ENCODE measurements around the gene RDH13.
A peak's percentile ranks its signal among the peaks of the same experiment; 100 is the strongest.
"Not testable (repeated sequence)": the region's sequence is repeated elsewhere in the genome, so short reads cannot be mapped to it uniquely, and the experiment has no call there.

The RDH13 gene, protein sequence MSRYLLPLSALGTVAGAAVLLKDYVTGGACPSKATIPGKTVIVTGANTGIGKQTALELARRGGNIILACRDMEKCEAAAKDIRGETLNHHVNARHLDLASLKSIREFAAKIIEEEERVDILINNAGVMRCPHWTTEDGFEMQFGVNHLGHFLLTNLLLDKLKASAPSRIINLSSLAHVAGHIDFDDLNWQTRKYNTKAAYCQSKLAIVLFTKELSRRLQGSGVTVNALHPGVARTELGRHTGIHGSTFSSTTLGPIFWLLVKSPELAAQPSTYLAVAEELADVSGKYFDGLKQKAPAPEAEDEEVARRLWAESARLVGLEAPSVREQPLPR

DNA sequence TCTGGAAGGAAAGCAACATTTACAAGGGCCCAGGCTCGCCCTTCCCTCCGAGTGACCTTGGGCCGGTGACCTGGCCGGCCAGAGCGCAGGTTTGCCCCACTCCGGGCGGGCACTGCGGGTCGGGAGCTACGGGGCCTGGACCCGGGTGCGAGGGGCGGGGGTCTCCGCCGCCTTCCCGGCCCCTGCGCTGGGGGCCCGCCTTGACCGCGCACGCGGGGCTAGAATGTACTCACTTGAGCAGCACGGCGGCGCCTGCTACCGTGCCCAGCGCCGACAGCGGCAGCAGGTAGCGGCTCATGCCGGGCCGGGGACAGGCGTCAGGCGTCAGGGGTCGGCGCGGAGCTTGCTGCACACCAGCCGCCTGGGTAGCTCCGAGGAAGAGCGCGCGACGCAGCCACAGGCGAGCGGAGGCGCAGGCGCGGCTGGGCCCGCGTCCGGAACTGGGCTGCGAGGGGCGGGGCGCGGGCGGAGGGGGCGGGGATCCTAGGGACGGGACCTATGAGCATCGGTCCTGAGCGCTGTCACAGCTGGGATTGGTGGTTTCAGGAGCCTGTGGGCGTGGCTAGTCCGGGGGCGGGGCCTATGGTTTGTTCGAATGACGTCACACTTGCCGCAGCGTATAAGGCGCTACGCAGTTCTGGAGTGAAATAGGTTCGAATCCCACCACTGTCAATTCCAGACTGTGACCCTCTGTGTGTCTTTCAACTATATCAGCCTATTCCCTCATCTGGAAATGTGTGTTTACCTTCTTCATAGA is at the start of gene RDH13:
TSS of gene RDH13 (minus strand) at position 414 of the 757 bp plus-strand sequence. CDS start at position 298, 116 bp downstream.
- DNase-seq (ENCODE audit: low read depth in 2 of 2): peak; percentile 99 to 100

DNA sequence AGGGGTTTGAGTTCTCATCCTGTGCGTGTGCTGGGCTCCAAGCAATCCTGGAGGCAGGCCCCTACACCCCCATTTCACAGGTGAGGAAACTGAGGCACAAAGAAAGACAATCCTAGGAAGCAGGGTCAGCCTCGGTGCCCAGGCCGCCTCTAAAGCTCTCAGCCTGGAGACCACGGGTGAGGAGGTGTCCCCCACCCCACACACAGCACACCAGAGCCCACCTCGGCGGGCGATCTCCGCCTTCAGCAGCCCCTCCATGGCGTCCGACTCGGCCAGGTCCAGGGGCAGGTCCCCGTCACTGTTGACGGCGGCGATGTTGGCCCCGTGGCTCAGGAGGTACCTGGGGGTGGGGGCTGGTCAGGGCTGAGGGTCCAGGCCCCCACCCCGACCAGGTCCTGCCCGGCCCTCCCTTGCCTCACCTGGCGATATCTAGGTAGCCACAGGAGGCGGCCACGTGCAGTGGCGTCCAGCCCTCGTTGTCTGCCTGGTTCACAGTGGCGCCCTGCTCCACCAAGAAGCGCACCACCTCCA is 49.4 kb upstream of the RDH13 start:
- no peak for DNase-seq (ENCODE audit: low read depth in 2 of 2)

GRCh38 chr19:55111238-55111831 is 48.4 kb upstream of the RDH13 start:
- DNase-seq (ENCODE audit: low read depth in 2 of 2): no peak

GRCh38 chr19:55109527-55110291 is 46.8 kb upstream of the RDH13 start:
- DNase-seq (ENCODE audit: low read depth in 2 of 2): no peak

GRCh38 chr19:55107252-55107651 is 44.3 kb upstream of the RDH13 start:
- DNase-seq (ENCODE audit: low read depth in 2 of 2): not testable (repeated sequence)

DNA sequence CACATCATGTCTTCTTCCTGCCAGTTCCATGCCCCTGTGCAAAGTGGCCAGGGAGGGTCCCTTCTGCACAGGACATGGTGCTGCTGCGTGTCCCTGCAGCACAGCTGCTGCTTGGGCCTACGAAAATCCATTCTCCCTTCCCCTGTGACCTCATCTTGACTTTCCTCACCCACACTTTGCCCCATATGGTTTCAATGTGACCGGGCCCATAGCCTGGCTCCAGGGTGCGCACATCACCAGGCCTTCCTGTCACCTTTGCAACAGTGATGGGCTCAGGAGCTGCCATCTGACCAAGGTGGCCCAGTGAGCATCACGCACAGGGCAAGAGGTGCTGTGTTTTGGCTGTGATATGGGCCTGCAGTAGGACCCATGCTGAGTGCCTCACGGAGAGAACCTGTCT is 43.6 kb upstream of the RDH13 start:
- no peak for DNase-seq (ENCODE audit: low read depth in 2 of 2)

DNA sequence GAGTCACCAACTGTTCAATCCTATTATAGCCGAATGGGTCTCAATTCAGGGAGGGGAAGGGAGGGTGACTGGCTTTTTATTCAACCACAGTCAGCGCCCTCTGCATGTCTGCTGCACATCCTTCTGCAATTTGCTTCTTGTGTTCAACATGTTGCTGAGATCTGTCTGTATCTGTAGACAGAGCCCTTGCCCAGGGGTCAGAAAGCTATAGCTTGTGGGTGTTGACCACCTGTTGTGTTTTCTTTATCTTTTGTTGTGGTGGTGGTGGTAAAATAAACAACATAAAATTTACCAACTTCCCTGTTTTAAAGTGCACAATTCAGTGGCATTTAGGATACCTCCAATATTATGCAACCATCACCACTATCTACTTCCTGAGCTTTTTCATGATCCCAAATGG is 42.3 kb upstream of the RDH13 start:
- no peak for DNase-seq (ENCODE audit: low read depth in 2 of 2)

DNA sequence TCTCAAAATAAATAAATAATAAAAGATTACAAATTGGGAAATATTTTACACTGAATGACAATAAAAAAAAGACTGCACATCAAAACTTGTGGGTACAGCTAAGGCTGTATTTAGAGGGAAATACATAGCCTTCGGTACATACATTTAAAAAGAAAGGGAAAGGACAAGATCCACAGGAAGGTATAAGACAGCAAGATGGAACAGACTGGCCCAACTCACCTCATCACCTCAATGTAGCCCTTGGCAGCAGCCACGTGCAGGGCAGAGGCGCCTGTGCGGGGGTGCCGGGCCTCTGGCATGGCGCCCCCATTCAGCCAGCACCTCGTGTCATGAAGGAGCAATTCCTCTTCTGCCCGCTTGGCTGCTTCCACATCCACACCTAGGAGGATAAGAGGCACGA is 40.2 kb upstream of the RDH13 start:
- no peak for DNase-seq (ENCODE audit: low read depth in 2 of 2)

GRCh38 chr19:55101261-55101660 is 38.3 kb upstream of the RDH13 start:
- no peak for DNase-seq (ENCODE audit: low read depth in 2 of 2)

DNA sequence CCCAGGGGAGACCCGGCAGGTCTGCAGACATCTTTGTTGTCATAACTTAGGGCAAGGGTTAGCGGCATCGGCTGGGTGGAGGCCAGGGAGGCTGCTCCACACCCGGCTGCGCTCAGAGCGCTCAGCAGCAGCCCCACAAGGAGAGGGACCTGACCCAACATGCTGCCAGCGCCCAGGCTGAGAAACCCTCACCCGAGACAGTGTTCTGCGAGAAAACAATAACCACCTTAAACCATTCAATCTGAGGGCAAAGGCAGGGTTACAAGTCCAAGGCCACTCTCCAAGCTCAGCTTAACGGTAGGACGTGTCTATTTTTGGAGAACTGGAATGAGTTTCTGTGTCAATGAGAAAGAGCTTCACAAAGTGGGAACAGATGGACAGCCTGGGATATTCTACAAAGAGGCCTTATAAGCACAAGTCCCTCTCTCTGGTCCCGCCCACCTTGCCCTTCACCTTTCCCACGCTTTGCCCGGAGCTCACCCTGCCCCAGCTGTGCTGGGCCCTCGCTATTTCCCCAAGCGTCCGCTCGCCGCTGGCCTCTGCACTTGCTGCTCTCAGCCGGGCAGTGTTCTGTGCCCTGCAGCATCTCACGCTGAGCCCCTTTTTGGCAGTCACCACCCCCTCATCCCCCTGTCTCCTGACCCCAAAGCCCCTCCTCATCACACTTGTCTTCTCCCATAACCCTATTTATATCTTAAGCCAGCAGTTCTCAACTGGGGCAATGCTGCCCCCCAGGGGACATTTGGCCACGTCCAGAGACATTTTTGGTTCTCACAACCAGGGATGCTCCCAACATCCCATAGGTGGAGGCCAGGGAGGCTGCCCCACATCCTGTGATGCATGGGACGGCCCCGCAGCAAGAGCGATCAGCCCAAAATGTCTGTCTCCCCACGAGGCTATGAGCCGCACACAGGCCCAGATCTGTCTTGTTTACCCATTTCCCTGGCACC is 36.9 kb upstream of the RDH13 start:
- DNase-seq (ENCODE audit: low read depth in 2 of 2): no peak

- no peak for DNase-seq (ENCODE audit: low read depth in 2 of 2)
Observed at GRCh38 chr19:55098716-55099556, 36.0 kb upstream of the RDH13 start.

DNA sequence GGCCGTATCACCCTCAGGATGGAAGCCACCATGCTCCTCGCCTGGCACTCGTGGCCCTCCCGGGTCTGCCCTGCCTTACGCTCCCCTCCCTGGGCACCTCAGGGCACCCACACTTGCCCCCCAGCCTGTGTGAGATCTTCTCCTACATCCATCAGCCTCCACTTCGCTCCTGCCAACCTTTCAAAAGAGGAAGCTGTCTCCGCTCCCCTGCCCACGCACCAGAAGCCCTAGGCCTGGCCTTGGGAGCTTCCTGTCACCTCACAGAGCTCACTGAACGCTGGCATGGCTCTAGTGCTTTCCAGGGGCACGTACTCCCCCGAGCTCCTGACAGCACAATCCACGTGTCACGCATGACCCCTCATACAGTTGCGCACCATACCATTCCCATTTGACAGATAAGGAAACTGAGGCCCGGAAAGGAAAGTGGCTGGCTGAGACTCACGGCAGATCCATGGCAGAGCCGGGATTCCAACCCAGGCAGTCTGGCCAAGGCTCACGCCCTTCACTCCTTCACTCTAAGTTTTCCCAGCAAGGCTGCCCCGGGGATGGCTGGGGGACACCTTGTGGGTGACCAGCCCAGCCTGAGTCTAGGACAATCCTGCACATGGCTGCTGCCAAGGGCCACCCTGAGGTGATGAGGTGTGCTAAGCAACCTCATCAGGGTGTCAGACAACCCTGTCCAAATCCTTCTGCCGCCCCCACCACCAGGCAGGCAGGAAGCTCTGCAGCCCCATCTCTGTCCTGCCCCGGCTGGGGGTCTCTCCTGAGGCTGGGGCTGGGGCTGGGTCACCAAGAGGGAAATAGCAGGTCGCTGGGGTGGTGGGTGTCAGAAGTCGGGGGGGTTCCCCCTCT is 35.1 kb upstream of the RDH13 start:
- DNase-seq (ENCODE audit: low read depth in 2 of 2): no peak

- DNase-seq (ENCODE audit: low read depth in 2 of 2): no peak
Observed at GRCh38 chr19:55096061-55096701, 33.2 kb upstream of the RDH13 start.

- DNase-seq (ENCODE audit: low read depth in 2 of 2): no peak
Observed at GRCh38 chr19:55095260-55096060, 32.5 kb upstream of the RDH13 start.

DNA sequence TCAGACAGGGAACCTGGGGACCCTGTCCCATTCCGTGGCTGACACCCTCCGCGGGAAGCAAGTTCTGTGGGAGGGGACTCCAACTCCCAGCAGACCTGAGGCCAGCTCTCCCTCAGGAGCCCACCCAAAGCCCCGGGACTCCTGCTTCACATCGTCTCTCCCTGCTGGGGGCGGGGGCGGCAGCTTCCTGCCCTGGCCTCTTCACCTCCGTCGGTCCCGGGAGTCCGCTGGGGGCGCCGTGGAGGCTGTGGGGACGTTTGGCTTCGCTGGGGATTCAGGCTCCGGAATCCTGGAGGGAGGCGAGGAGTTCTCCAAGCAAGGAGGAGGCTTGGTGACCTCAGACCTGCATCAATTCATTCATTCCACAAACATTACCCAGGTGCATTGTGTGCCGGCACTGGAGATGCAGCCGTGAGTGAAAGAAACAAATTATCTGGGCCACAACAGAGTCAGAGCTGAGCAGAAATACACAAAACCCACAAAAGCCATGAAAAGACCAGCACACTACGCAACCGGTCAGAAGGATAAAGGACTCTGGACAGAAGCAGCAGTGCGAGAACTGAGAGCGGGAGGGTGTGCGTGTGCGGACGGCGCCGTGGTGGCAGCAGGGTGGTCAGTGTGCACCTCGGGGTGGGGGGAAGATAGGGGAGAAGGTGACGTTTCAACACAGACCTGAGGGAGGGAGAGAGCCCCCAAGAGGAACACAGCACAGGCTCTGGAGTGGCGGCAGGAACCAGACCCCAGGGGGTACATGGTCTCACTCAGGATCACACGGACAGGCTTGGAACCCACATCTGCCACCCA is 31.7 kb upstream of the RDH13 start:
- DNase-seq (ENCODE audit: low read depth in 2 of 2): no peak
